ENCODE measurements around the gene CADPS.

DNA sequence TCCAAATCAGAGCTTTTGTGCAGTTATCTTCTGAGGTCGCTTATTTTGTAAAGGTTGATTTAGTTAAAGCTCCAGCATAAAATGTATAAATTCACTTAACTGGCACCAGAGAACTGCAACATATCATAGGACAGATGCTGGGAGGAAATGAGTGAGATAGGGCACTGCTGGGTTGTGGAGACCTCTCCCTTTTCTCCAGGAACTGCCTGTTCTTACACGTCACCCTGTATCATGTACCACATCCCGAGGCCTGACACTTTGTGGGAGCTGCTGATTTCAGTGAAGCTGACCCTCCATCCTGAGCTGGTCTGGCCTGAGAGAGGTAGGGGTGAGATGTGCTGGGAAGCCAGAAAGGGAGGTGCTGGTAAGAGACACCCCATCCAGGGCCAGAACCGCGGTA lies 288.0 kb downstream of the CADPS start:
- TF ChIP-seq, protein P1, sequence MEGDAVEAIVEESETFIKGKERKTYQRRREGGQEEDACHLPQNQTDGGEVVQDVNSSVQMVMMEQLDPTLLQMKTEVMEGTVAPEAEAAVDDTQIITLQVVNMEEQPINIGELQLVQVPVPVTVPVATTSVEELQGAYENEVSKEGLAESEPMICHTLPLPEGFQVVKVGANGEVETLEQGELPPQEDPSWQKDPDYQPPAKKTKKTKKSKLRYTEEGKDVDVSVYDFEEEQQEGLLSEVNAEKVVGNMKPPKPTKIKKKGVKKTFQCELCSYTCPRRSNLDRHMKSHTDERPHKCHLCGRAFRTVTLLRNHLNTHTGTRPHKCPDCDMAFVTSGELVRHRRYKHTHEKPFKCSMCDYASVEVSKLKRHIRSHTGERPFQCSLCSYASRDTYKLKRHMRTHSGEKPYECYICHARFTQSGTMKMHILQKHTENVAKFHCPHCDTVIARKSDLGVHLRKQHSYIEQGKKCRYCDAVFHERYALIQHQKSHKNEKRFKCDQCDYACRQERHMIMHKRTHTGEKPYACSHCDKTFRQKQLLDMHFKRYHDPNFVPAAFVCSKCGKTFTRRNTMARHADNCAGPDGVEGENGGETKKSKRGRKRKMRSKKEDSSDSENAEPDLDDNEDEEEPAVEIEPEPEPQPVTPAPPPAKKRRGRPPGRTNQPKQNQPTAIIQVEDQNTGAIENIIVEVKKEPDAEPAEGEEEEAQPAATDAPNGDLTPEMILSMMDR (IDR thresholded peaks at IDR 0.05; ENCODE audit: insufficient read depth, low read length) = no peak
- TF ChIP-seq POLR2AphosphoS5 (IDR thresholded peaks at IDR 0.05; ENCODE audit: low read depth) (no peak), SPI1 (IDR thresholded peaks at IDR 0.05; ENCODE audit: borderline replicate concordance, low read depth) (no peak), GABPA (IDR thresholded peaks at IDR 0.05; ENCODE audit: low read depth) (no peak)
- TF ChIP-seq, protein P2, sequence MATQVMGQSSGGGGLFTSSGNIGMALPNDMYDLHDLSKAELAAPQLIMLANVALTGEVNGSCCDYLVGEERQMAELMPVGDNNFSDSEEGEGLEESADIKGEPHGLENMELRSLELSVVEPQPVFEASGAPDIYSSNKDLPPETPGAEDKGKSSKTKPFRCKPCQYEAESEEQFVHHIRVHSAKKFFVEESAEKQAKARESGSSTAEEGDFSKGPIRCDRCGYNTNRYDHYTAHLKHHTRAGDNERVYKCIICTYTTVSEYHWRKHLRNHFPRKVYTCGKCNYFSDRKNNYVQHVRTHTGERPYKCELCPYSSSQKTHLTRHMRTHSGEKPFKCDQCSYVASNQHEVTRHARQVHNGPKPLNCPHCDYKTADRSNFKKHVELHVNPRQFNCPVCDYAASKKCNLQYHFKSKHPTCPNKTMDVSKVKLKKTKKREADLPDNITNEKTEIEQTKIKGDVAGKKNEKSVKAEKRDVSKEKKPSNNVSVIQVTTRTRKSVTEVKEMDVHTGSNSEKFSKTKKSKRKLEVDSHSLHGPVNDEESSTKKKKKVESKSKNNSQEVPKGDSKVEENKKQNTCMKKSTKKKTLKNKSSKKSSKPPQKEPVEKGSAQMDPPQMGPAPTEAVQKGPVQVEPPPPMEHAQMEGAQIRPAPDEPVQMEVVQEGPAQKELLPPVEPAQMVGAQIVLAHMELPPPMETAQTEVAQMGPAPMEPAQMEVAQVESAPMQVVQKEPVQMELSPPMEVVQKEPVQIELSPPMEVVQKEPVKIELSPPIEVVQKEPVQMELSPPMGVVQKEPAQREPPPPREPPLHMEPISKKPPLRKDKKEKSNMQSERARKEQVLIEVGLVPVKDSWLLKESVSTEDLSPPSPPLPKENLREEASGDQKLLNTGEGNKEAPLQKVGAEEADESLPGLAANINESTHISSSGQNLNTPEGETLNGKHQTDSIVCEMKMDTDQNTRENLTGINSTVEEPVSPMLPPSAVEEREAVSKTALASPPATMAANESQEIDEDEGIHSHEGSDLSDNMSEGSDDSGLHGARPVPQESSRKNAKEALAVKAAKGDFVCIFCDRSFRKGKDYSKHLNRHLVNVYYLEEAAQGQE (IDR thresholded peaks at IDR 0.05; ENCODE audit: insufficient replicate concordance, low read depth) = no peak
